Measurements from ENCODE around the gene GPC2. TPM values are rescaled to one million over a fixed set of nuclear protein-coding genes. Genes with fewer than 3 reads are reported as not detected.
"Not testable (repeated sequence)": the region's sequence is repeated elsewhere in the genome, so short reads cannot be mapped to it uniquely, and the experiment has no call there.

GPC2 gene
- total RNA-seq, 1 donor from 2014 or later: 3.9 TPM

DNA sequence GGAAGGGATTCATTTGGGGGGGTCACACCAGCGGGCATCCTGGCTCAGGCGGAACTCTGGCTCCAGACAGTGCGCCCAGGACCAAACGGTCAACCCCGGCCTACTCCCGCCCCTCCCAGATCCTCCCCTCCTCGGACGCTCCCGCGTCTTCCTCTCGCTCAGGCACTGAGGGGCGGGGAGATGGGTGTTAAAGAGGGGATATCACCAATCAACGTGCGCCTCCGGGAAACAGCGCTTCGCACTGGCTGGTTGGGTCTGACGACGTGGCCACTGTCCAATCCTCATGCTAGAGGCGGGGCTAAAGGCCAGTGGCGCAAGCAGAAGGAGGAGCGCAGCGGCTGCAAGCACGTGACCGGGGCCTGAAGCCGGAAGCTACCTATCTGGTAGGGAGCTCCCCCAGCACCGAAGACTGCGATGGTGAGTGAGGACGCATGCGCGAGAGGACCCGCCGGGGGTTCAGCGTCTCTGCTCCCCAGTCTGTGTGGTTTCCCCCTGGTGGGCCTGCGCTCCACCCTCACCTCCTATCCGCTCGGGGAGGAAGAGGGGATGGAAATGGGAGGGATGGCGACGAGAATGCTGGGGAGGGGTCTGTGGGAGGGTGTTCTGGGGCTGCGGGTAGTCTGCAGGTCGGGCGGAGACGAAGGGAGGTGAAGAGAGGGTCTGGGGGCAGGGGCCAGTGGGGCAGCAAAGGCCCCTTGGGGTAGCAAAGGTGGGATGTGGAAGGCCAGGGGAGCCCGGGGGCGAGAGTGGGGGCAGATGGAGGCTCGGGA is 28.4 kb downstream of the GPC2 start, which contains the start of gene LAMTOR4:
LAMTOR4 (plus strand) TSS at position 360 of the 770 bp plus-strand sequence; CDS start at position 415, 55 bp downstream.
- peak; percentile 98 for DNase-seq

DNA sequence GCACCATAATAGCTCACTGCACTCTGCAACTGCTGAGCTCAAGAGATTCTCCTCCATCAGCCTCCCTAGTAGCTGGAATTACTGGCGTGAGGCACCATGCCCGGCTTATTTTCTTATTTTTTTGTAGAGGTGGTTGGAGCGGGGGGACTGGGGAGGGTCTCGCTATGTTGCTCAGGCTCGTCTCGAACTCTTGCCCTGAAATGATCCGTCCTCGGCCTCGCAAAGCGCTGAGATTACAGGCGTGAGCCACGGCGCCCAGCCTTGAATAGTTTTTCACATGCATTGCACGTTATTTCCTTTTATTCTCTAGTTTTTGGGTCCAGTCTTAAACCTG is 29.0 kb downstream of the GPC2 start:
- no peak for DNase-seq

DNA sequence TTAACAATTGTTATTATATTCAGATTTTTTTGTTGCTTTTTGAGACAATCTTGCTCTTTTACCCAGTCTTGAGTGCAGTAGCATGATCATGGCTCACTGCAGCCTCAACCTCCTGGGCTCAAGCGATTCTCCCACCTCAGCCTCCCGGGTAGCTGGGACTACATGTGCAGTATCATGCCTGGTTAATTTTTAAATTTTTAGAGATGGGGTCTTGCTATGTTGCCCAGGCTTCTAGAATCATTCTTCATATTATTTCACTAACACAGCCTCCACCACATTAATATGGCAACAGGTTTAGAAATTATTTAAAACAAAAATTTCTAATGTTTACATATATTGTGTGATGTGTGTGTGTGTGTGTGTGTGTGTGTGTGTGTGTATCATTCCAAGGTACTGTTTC is 29.9 kb downstream of the GPC2 start:
- DNase-seq: no peak

DNA sequence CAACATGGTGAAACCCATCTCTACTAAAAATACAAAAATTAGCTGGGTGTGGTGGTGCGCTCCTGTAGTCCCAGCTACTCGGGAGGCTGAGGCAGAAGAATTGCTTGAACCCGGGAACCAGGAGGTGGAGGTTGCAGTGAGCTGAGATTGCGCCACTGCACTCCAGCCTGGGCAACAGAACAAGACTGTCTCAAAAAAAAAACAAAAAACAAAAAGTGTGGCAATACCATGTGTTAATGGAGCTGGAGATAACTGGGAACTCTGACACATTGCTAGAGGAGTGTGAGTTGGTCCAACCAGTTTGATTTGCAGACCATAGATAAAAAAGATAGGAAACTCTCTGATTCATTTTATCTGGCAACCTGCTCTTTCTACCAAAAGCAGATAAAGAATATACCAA is 30.8 kb downstream of the GPC2 start:
- DNase-seq: not testable (repeated sequence)

DNA sequence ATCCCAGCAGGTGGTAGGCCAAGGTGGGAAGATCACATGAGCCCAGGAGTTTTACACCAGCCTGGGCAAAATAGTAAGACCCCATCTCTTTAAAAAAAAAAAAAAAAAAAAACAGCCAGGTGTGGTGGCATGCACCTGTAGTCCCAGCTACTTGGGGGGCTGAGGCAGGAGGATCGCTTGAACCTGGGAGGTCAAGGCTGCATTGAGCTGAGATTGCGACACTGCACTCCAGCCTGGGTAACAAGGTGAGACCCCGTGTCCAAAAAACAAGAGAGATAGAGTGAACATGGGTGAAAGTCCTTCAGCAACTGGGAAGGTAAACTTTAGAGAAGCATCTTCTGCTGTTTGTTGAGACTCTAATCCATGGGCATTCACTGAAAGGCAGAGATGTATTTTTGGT is 34.7 kb downstream of the GPC2 start:
- DNase-seq: no peak

DNA sequence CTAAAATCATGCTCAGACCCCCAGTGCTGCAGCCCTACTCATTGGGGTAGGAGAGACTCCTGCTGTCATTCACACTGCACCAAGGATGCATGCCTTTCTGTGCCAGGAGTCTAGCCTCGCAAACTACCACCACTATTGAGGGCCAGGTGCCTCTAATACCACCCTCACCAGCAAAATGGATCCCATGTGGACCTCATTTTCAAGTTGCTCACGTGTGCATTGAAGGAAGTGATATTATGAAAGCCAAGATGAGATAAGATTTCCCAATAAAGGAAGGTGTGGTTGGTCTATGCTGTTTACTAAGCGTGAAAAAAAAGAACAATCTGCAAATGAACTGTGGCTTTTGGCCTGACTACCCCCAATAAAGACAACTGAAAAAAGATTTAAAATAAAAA is 35.6 kb downstream of the GPC2 start:
- DNase-seq: no peak

DNA sequence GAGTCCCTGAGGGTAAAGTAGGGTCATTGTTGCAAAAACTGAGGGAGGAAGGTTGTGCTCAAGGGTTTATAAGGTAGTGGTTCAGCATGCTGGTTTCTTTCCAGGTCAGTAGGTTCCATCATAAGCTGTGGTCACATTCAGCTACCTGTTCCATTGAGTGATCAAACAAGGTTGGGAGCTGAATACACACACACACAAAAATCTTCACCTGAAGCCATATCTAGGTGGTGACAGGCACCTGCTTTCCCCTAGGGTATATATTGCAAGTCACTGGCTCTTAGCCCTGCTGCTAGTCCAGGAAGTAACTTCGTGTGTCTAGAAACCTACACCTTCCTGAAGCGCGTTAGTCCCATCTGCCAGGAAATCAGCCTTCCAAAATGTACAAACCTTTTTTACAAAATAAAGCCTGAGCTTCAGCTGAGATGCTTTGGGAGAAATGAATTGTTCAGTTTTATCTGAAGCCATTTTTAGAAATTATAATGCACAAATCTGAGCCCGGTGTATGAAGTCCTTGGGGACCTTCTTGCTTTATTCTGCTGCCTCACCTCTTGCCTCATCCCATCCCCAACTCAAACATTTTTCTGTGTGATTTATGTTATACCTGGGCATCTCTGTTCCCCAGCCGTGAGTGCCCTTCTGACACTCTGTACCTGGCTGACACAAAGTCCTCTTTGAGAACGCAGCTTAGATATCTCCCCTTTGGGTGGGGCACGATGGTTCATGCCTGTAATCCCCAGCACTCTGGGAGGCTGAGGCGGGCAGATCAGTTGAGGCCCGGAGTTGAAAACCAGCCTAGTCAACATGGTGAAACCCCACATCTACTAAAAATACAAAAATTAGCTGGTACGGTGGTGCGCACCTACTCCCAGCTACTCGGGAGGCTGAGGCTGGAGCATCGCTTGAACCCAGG is 39.1 kb downstream of the GPC2 start:
- no peak for DNase-seq

DNA sequence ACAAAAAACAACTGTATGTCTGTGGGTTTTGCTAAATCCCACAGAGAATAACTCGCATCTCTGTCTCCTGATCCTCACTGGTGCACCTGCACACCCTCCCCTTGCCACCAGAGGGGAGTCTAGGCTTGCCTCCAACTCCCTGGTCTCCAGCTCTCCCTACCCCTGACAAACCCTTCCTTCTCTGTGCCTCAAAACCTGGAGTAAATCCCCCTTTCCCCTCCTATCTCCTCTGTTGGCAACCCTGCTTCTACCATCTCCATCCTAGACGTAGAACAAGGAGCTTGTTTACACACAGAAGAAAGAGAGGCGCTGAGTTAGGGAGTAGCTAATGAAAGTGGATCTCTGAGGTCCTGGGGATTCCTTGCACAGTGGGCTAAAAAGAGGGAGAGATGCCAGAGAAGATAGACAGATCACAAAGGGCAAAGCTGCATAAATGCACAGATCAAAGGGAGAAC is 44.5 kb downstream of the GPC2 start:
- DNase-seq: peak; percentile 33

DNA sequence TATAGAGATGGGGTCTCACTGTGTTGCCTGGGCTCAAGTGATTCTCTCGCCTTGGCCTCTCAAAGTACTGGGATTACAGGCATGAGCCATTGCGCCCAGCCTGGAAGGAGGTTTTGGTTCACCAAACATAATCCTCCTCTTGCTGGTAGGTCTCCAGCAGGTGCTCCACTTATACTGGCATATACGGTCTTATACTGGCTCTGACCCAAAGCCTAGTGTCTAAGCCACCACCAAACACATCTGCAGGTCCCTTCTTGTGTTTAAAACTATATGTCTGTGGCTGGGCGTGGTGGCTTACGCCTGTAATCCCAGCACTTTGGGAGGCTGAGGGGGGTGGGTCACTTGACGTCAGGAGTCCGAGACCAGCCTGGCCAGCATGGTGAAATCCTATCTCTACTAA is 45.1 kb downstream of the GPC2 start:
- DNase-seq: no peak

DNA sequence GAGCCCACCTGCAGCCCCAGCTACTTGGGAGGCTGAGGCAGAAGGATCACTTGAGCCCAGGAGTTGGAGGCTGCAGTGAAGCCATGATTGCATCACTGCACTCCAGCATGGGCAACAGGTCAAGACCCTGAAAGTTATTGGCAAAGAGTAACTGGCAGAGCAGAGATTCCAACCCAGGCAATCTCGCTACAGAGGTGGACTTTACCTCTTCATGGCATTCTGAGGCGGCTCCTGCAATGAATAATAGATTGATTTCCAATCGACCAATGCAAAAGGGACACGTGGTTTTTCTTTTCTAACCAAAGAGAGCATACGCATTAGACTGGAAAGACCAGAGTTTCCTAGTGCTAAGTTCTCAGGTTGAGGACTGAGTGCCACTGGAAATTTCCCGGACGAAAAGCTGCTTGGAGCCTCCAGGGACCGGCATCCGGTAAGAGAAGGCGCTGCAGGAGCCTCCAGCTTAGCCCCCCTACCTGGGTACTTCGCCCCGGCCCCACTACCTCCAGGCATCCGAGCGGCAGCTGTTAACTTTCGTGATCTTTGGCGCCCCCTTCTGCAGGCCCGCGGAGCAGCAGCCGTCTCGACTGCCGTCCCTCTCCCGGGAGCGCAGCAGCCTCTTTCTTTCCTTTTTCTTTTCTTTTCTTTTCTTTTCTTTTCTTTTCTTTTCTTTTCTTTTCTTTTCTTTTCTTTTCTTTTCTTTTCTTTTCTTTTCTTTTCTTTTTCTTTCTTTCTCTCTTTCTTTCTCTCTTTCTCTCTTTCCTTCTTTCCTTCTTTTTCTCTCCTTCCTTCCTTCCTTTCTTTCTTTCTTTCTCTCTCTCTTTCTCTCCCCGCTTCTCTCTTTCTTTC is 46.4 kb downstream of the GPC2 start:
- no peak for DNase-seq

DNA sequence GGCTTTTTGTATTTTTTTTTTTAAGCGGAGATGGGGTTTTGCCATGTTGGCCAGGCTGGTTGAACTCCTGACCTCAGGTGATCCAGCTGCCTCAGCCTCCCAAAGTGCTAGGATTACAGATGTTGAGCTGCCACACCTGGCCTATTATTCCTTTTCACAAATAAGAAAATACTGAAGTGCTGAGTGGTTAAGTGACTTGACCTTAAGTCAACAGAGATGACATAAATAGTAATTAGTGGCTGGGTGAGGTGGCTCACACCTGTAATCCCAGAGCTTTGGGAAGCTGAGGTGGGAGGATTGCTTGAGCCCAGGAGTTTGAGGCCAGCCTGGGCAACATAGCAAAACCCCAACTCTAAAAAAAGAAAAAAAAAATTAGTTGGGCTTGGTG is 47.0 kb downstream of the GPC2 start:
- not testable (repeated sequence) for DNase-seq

DNA sequence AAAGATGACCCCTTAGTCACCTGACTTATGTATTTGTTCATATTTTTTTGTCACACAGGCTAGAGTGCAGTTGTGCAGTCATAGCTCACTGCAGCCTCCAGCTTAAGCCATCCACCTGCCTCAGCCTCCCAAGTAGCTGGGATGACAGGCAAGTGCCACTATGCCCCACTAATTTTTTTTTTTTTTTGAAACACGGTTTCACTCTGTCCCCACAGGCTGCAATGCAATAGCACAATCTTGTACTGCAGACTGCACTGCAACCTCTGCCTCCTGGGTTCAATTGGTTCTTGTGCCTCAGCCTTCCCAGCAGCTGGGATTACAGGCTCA is 48.6 kb downstream of the GPC2 start:
- DNase-seq: no peak

DNA sequence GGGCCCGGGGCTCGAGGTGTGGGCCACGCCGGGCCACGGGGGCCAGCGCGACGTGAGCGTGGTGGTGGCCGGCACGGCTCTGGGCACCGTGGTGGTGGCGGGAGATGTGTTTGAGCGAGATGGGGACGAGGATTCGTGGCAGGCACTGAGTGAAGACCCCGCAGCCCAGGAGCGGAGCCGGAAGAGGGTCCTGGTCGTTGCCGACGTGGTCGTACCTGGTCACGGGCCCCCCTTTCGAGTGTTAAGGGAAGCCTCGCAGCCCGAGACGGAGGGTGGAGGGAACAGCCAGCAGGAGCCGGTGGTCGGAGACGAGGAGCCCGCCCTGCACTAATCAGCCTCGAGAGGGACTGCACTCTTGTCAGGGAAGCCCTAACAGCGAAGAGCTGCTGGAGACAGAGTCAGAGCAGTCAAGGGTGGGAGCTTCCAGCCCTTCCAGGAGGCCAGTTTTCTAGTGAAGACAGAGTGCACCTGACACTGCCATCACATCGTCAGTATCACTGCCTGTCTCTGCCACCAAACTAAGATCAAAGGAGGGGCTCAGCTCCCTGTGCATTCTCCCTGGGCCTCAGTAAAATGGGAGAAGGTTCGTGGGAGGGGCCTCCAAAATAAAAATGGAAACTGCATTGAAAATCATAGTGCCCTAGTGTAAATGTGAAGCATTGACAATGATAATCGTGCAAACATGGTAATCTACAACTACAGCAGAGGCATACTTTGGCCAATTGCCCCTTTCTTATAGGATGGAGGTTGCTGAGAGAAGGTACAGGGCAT is 49.1 kb downstream of the GPC2 start:
- no peak for DNase-seq

DNA sequence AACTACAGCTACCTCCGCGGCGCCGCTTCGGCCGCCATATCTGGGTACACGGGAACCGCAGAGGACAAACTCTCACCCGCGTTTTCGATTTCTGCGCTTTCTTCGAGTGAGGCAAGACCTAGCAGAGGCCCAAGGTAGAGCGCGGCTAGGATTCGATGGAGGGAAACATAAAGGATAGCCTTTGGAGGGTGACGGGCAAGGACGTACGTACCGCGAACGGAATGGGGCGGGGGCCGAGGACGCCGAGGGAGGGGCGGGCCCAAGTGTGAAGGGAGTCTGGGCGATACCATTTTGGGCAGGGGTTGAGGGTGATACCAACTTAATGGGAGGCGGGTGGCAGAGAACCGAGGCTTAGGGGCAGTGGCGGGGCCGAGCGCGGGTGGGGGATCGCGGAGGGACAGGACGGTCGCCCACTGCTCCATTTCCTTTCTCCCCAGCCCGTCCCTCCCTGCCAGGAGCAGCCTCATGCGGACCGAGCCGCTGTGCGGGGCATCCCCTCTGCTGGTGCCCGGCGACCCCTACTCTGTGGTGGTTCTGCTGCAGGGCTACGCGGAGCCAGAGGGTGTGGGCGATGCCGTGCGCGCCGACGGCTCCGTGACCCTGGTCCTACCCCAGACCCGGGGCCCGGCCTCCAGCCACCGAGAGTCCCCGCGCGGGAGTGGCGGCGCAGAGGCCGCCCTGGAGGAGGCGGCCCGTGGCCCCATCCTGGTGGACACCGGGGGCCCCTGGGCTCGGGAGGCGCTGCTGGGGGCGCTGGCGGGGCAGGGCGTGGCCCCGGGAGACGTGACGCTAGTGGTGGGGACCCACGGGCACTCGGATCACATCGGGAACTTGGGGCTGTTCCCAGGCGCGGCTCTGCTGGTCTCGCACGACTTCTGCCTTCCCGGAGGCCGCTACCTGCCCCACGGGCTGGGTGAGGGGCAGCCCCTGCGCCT is 50.0 kb downstream of the GPC2 start, which contains the start of gene MBLAC1:
MBLAC1 (plus strand) TSS at position 37 of the 935 bp plus-strand sequence; CDS start at position 466, 429 bp downstream.
- DNase-seq: peak; percentile 90

DNA sequence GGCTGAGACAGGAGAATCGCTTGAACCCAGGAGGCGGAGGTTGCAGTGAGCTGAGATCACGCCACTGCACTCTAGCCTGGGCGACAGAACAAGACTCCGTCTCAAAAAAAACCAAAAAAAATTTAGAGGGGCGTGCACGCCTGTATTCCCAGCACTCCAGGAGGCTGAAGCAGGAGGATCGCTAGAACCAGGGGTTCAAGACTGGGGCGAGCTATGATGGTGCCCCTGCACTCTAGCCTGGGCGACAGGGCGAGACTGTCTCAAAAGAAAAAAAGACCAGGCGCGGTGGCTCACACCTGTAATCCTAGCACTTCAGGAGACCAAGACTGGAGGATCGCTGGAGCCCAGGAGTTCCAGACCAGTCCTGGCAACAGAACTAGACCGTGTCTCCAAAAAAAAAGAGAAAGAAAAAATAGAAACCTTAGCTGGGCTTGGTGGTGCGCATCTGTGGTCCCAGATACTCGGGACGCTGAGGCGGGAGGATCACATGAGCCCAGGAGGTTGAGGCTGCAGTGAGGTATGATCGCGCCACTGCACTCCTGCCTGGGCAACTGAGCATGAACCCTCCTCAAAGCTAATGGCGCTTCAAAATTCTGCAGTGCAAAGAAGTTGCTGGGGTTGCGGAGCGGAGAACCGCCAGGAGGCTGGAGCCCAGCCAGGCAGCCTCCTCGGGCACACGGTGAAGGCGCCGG is 50.8 kb downstream of the GPC2 start:
- no peak for DNase-seq

DNA sequence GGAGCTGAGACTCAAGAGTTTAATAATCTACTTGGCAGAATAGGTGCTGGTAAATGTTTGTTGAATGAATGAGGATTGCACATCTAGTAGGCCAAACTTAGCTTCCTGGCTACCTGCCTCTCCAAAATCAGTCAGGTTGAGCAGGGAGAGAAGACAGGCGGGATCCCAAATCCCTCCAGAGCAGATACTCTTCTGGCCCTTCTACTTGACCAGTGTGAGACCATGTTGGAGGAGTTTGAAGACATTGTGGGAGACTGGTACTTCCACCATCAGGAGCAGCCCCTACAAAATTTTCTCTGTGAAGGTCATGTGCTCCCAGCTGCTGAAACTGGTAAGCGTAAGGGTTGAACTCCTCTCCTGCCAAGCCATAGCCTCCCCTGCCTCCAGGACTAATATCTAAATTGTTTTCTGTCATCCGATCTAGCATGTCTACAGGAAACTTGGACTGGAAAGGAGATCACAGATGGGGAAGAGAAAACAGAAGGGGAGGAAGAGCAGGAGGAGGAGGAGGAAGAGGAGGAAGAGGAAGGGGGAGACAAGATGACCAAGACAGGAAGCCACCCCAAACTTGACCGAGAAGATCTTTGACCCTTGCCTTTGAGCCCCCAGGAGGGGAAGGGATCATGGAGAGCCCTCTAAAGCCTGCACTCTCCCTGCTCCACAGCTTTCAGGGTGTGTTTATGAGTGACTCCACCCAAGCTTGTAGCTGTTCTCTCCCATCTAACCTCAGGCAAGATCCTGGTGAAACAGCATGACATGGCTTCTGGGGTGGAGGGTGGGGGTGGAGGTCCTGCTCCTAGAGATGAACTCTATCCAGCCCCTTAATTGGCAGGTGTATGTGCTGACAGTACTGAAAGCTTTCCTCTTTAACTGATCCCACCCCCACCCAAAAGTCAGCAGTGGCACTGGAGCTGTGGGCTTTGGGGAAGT is 52.6 kb downstream of the GPC2 start:
- no peak for DNase-seq

DNA sequence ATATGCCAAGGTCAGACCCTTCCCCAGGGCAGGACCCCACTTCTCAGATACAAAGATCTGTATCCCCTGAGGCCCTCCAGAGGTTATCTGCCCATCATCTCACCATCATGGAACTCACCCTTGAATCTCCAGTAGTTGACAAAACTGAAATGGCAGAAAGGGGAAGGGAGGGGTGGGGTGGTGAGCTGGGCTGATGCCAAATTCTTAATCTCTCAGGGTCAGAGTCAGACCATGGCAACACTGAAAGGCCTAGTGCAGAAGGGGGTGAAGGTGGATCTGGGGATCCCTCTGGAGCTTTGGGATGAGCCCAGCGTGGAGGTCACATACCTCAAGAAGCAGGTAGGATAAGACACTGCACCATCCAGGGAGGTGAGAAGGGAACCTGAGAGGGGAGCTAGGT is 54.6 kb downstream of the GPC2 start:
- no peak for DNase-seq

DNA sequence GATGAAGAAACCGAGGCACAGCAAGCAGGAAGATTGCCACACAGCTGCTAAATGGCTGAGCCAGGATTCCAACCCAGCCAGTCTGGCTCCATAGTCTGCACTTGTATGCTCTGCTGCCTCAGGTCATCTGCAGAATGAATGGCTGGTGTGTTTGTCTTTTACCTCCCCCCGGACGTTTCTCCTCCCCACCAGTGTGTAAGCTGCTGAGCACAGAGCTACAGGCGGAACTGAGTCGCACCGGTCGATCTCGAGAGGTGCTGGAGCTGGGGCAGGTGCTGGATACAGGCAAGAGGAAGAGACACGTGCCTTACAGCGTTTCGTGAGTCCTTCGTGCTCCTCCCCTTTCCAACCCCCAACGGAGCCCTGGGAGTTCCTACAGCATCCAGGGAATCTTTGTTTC is 55.1 kb downstream of the GPC2 start:
- no peak for DNase-seq

DNA sequence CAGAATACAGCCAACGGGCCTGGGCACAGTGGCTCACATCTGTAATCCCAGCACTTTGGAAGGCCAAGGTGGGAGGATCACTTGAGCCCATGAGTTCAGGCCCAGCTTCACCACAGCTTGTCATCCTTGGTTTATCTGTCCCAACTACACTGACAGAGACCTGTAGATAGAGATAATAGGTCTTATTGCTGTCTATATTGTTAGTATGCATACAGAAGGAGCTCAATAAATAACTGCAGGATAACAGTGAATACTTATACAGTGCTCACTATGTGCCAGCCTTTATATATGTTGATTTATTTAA is 56.5 kb downstream of the GPC2 start:
- no peak for DNase-seq
